Activated CD4-positive, alpha-beta T cell treated with anti-CD3 and anti-CD28 coated beads for 48 hours (primary cell): ENCODE data around the gene LGALS3BP.

Experiments
- DNase-seq: peaks from one replicate; pipeline ENCODE4 v3.0.0-alpha.2; 2020

LGALS3BP gene

GRCh38 chr17:78934681-78935418 lies 44.9 kb downstream of the LGALS3BP start:
- no peak for DNase-seq

DNA sequence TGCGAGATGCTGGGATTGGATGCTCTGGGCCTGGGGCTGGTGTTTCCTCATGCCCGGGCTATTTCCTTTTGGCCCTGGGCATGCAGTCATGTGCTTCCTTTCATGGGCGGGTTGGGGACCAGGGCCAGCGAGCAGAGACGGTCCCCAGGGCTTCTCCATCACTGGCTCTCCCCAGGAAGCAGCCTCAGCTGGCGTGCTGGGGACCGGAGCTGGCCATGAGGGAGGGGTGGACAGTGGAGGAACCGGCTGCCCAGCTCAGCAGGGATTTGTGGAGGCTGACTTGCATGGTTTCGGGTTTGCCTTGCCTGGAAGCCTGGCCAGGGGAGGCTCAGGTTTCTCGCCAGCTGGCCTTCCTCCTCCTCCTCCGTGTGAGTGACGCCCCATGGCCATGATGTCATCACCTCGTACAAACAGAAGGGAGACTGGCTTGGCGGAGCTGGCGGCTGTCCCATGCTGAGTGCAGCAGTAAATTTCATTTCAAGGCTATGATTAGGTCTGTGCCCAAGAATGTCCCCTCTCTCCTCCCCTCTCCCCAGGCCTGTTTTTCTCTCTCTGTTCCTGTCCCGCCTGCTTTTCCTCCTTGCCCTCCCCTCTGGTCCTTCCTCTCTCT lies 45.7 kb downstream of the LGALS3BP start:
- DNase-seq: peak; percentile 14

- peak; percentile 57 for DNase-seq
These were observed 46.4 kb downstream of the LGALS3BP start for GRCh38 chr17:78933025-78933958.

- no peak for DNase-seq
These were observed 49.6 kb downstream of the LGALS3BP start for GRCh38 chr17:78929908-78930775.

DNA sequence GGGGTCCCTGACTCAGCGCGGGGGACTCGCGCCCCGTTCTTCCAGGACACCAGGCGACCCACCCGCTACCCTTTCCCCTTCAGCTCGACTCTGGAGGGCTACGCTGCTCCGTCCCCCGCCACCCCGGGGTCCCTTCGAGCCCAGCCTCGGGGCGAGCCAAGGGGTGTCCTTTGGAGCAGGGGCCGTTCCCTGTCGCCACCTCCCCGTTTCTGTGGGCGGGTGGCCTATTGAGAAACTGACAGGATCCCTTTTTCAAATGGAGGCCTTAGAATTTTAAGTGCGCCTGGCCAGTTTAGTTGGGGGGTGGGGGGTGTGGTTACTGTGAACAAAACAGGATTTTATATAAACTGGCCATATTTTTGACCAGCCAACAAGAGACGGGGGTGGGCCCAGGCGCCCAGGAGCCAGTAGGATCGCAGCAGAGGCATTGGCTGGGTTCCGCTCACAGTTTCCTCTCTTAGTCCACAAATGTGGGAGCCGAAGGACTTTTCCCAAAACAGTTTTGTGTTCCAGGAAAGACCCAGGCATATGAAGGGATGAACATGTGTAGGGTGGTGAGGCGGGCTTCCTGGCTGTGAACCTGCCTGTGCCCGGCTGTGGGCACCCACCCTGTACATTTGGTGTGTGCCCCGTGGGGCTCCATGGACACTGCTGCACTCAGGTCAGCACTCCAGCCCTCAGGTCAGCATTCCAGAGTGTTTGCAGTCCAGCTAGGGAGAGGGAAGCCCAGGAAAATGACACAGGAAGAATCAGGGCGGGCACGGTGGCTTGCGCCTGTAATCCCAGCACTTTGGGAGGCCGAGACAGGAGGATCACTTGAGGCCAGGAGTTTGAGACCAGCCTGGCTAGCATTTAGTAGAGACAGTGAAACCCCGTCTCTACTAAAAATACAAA lies 53.8 kb downstream of the LGALS3BP start:
- DNase-seq: no peak

- DNase-seq: peak; percentile 72
These were observed 54.5 kb downstream of the LGALS3BP start, which contains the start of gene TIMP2 for GRCh38 chr17:78925234-78925633. Gene TIMP2 (minus strand): TSS chr17:78925387. CDS start chr17:78925088, 299 bp downstream.

DNA sequence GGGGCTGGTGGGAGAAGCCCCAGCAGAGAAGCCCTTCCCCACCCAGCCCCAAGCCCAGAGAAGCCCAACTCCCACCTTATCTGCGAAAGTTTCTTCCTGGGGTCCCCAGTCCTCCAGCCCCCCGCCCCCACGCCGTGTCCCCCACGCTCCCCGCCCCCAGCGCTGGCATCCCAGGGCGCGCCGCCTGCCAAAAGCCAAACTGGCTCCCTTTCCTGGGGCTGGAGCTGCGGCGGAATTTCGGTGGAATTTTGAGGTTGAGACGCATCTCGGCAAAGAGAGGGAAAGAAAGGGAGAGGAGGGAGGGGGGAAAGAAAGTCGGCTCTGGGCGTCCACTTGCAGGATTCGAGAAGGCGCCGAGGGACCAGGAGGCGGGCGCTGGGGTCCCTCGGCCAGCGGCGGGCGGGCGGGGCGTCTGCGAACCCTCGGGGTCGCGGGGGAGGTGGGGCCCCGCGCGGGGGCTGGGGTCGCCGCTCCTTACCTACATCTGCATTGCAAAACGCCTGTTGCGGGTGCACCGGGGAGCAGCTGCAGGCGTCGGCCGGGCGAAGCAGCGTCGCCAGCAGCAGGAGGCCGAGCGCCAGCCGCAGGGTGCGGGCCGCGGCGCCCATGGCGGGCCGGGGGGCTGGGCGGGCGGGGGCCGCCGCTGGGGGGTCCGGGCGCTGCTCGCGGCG lies 55.1 kb downstream of the LGALS3BP start:
- peak; percentile 14 for DNase-seq

DNA sequence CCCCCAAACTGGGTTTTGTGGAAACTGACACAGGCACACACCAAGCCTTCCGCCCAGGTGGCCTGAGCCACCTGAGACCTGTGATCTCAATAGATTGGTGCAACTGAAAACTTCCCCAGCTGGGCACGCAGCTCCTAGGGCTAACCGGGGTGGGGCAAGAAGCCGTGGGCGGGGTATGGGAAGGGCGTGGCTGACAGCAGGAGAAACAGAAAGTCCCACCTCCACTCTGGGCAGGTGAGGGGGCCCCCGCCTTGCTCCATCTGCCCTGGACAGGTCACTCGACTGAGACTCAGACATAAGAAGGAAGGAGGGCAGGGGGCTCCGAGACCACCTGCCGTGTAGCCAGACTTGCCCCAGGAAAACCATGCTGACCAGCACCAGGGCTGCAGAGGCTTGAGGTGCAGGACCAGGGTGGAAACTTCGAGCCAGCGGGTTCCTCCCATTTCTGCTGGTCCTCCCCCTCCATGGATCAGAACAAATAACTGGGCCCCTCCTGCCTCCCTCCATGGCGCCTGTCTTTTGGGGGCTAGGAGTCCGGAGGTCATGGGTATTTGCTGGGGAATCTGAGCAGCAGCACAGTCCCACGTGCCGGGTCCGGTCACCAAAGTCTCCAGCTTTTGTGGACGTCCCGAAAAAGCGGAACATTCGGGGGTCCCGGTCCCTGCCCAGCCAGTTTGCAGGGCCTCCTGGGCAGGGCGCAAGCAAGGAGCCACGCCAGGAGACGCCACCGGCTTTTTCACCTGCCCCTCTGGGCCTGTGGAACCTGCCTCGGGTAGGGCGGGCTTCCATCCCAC lies 55.9 kb downstream of the LGALS3BP start:
- peak; percentile 64 for DNase-seq

DNA sequence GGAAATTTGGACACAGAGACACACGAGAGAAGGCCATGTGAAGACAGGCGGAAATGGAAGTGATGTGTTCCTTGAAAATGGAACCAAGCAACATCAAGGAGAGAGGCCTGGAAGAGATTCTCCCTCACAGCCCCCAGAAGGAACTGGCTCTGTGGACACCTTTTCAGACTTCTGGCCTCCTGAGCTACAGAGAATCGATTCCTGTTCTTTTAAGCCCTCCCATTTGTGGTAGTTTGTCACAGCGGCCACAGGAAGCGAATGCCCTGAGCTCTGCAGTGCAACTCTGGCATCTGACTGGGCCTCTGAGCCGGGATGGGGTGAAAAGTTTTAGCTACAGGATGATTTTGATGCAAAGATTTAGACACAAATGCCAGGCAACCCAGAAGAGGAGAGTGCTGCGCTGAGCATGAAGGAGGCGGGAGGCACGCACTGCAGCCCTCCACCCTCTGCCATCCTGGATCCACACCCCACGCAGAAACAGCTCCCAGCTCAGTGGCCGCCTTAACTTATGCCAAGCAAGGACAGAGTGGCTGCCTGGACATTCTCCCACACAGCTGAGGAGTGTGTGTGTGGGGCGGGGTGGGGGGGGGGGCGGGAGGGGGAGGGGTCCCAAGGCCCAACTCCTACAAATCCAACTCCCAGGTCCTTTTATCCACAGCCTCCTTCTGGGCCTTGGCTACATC lies 56.8 kb downstream of the LGALS3BP start:
- no peak for DNase-seq

DNA sequence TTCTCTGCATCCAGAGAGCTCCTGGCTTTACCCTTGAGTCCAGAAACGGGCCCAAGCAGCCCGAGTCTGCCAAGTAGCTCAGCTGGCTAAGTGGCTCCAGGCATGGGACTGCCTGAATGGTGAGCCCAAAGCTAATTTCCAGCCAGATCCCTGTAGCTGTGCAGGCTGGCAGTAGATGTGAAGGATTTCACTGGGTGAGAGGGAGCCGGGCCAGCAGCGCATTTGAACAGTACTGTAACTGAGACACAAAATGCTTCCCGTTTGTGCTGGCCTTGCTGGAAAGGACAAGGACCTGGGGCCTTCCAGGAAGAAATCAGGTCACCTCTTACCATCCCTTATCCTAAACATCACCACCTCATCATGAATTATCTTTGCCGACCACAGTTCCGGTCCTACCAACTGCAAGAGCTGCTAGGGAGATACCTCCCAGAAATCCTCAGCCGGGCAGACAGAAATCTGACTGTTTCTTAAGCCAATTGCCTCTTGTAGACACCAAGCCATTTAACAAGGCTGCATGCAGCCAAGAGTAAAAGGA lies 58.2 kb downstream of the LGALS3BP start:
- DNase-seq: no peak
